ENCODE results near the gene MARCO.

- TF ChIP-seq CTCF (conservative IDR thresholded peaks at IDR 0.05; ENCODE audit: low read depth in 2 of 2), result no peak
- TF ChIP-seq ZNF331 (CRISPR knock-in tag; IDR thresholded peaks at IDR 0.05; ENCODE audit: low read depth), result no peak
- no peak for TF ChIP-seq JUNB (IDR thresholded peaks at IDR 0.05; ENCODE audit: unreplicated experiment)
- no peak for TF ChIP-seq CREB1 (CRISPR knock-in tag; IDR thresholded peaks at IDR 0.05; ENCODE audit: low read depth)
- TF ChIP-seq STAT1 (IDR thresholded peaks at IDR 0.05; ENCODE audit: unreplicated experiment), result no peak
- no peak for TF ChIP-seq REST (IDR thresholded peaks at IDR 0.05; ENCODE audit: unreplicated experiment)
- TF ChIP-seq ETS1 (IDR thresholded peaks at IDR 0.05), result no peak
- no peak for TF ChIP-seq EZH2phosphoT487 (IDR thresholded peaks at IDR 0.05; ENCODE audit: unreplicated experiment)
- no peak for TF ChIP-seq EZH2 (IDR thresholded peaks at IDR 0.05; ENCODE audit: low read depth, unreplicated experiment)
- TF ChIP-seq POLR2AphosphoS5 (IDR thresholded peaks at IDR 0.05; ENCODE audit: low read depth), result no peak
- no peak for TF ChIP-seq NANOG (IDR thresholded peaks at IDR 0.05; ENCODE audit: borderline replicate concordance)
- TF ChIP-seq ZNF114 (CRISPR knock-in tag; IDR thresholded peaks at IDR 0.05), result no peak
- TF ChIP-seq ZNF462 (CRISPR knock-in tag; IDR thresholded peaks at IDR 0.05), result no peak
Measured at GRCh38 chr2:119023534-119023933, 81.5 kb downstream of the MARCO start.
